ENCODE results near the gene APBB2. TPM values are rescaled to one million over a fixed set of nuclear protein-coding genes. Genes with fewer than 3 reads are reported as not detected.
A peak's percentile ranks its signal among the peaks of the same experiment; 100 is the strongest.

APBB2 gene
- total and polyA plus RNA-seq, 3 donors from 2014 or later: 19.7 to 77.9 (median 59.8) TPM

GRCh38 chr4:41218703-41219102 lies 4.4 kb upstream of the APBB2 start:
- Histone ChIP-seq H3K27ac (no peak overlapping the region), H3K36me3 (ENCODE audit: low read depth, missing control alignments) (no peaks in the 10 kb centered on the region), H3K27me3 (no peaks in the 10 kb centered on the region), H3K9me3 (no peaks in the 10 kb centered on the region), H3K4me3 (no peak overlapping the region), H3K4me1 (no peaks in the 10 kb centered on the region)
- no peak for DNase-seq
- TF ChIP-seq CTCF (IDR thresholded peaks at IDR 0.05) (no peak), POLR2A (IDR thresholded peaks at IDR 0.05) (no peak)
- 93 to 96% methylated on average over 3 of the region's 3 CpGs for WGBS, 2 donors
- intact Hi-C loops (cut with DNase I; ENCODE audit: low total_unique reads): loop anchor here (5.0 kb wide), 1 partner anchor 291 kb away; no protein-coding TSS in a partner anchor

DNA sequence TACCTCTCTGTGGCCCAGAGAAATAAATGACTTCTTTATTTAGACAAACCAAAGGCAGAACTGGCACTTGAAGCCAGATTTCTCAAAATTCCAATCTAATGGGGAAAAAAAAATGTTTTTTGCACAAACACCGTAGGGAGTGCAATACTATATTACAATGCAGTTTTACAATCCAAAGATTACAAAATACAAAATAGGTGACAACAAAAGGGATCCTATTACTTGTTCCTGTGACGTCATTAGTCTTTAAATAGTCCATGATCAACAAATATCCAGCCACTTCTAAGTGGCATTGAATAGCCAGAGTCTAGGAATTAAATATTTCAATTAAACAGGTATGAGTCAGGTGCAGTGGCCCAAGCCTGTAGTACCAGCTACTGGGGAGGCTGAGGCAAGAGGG lies 3.0 kb upstream of the APBB2 start:
- Histone ChIP-seq H3K4me1 (no peaks in the 10 kb centered on the region), H3K9me3 (no peaks in the 10 kb centered on the region), H3K27ac (peak overlapping the region in 1 of 2 donors; percentile 79), H3K27me3 (no peaks in the 10 kb centered on the region), H3K4me3 (no peak overlapping the region), H3K36me3 (ENCODE audit: low read depth, missing control alignments) (no peaks in the 10 kb centered on the region)
- WGBS, 2 donors: 44 to 74% methylated on average over 2 of the region's 2 CpGs
- no peak for DNase-seq
- TF ChIP-seq CTCF (IDR thresholded peaks at IDR 0.05) (no peak), POLR2A (IDR thresholded peaks at IDR 0.05) (no peak)
- intact Hi-C loops (cut with DNase I; ENCODE audit: low total_unique reads): loop anchor here (5.0 kb wide), 1 partner anchor 290 kb away; no protein-coding TSS in a partner anchor

DNA sequence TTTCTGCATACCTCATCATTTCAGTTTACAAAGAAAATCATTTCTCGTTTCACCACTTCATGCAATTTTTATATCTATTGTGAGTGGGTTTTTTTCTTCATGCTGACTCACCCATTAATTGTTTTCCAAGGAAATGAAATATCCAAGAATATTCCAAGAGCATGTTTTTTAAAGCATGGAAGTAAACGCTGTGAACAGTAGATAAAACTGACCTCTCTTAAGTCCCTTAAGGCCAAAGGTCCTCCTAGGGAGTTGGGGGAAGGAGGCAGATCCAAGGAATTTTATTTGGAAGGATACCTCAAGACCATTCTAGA lies 2.6 kb upstream of the APBB2 start:
- Histone ChIP-seq H3K4me1 (no peaks in the 10 kb centered on the region), H3K4me3 (peak overlapping the region; percentile 60 to 62), H3K27me3 (no peaks in the 10 kb centered on the region), H3K27ac (peak overlapping the region; percentile 73 to 79), H3K9me3 (no peaks in the 10 kb centered on the region), H3K36me3 (ENCODE audit: low read depth, missing control alignments) (no peaks in the 10 kb centered on the region)
- intact Hi-C loops (cut with DNase I; ENCODE audit: low total_unique reads): loop anchor here (5.0 kb wide), 1 partner anchor 290 kb away; no protein-coding TSS in a partner anchor
- WGBS, 2 donors: 5 to 7% methylated on average over 2 of the region's 2 CpGs
- TF ChIP-seq POLR2A (IDR thresholded peaks at IDR 0.05): no peak
- TF ChIP-seq CTCF (IDR thresholded peaks at IDR 0.05): no peak
- DNase-seq: no peak

DNA sequence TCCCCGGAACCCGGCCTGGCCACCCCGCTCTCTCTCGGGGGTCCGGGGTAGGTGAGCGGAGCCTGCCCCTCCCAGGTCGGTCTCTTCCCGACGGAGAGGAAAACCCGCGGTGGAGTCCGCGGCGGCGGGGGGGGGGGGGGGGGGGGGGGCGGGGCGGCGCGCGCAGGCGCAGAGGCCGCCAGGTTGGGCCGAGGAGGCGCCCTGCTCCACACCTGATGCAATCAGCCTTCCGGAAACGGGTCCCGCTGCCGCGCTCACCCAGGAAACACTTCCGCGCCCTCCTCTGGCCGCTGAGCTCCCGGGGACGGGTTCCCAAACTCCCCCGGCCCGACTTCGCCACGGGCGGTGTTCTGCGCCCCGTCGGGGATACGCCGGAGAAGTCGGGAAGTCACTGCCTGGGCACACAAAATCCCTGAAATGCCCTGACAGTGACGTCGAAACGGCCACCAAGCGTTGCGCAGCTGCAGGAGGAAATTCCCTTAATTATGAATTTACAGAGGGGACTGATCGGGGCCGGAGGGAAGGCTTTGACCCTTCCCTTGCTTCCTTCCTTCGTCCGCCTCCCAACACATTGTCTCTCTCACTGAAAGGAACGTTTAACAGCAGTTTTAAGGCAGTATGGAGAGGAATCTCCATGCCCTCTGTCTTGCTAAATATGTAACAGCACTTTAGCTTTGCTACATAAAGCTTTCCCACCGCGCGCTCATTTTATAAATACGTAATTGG lies 2.1 kb upstream of the APBB2 start:
- Histone ChIP-seq H3K4me3 (peak overlapping the region; percentile 60 to 62), H3K27ac (peak overlapping the region; percentile 73 to 79), H3K9me3 (no peaks in the 10 kb centered on the region), H3K27me3 (no peaks in the 10 kb centered on the region), H3K4me1 (no peaks in the 10 kb centered on the region), H3K36me3 (ENCODE audit: low read depth, missing control alignments) (no peaks in the 10 kb centered on the region)
- peak; percentile 83 for DNase-seq
- WGBS, 2 donors: 1 to 3% methylated on average over 30 to 38 of the region's 59 CpGs
- intact Hi-C loops (cut with DNase I; ENCODE audit: low total_unique reads): loop anchor here (5.0 kb wide), 1 partner anchor 289 kb away; no protein-coding TSS in a partner anchor
- no peak for TF ChIP-seq POLR2A (IDR thresholded peaks at IDR 0.05)
- TF ChIP-seq CTCF (IDR thresholded peaks at IDR 0.05): peak in 2 of 3 experiments; percentile 8 to 17

GRCh38 chr4:41215969-41216293 lies 1.6 kb upstream of the APBB2 start:
- no peak for TF ChIP-seq POLR2A (IDR thresholded peaks at IDR 0.05)
- TF ChIP-seq CTCF (IDR thresholded peaks at IDR 0.05): no peak
- Histone ChIP-seq H3K9me3 (no peaks in the 10 kb centered on the region), H3K36me3 (ENCODE audit: low read depth, missing control alignments) (no peaks in the 10 kb centered on the region), H3K27ac (peak overlapping the region in 1 of 2 donors; percentile 79), H3K27me3 (no peaks in the 10 kb centered on the region), H3K4me1 (no peaks in the 10 kb centered on the region), H3K4me3 (peak overlapping the region; percentile 60 to 62)
- intact Hi-C loops (cut with DNase I; ENCODE audit: low total_unique reads): loop anchor here (5.0 kb wide), 1 partner anchor 289 kb away; no protein-coding TSS in a partner anchor
- WGBS, 2 donors: 16 to 24% methylated on average over 3 to 8 of the region's 8 CpGs
- DNase-seq: no peak
